Breast epithelium (tissue), 4 donors: ENCODE measurements around the gene PHKB. TPM values are rescaled to one million over a fixed set of nuclear protein-coding genes. Genes with fewer than 3 reads are reported as not detected.

Experiments
- DNase-seq, 2 donors: peaks; one replicate each; pipeline ENCODE4 v3.0.0-alpha.2; 2019; ENCODE audit warnings: low spot score in 2 of 2
- H3K27ac ChIP-seq, 2 donors: fragments of 200-600 bp; sonication (generic) in 1 of 2; one replicate each; pipeline ENCODE4 v1.5.1; 2016 to 2019; ENCODE audit warnings: mild to moderate bottlenecking in 1 of 2
- H3K27me3 ChIP-seq, 2 donors: fragments of 200-600 bp; sonication (generic) in 1 of 2; one replicate each; pipeline versions ENCODE4 v1.5.1 to v1.6.0; 2017 to 2019; ENCODE audit warnings: control low read depth in 1 of 2, mild to moderate bottlenecking in 1 of 2
- H3K36me3 ChIP-seq: fragments of 200-600 bp; one replicate; pipeline ENCODE4 v1.5.1; 2019
- H3K4me1 ChIP-seq, 2 donors: fragments of 200-600 bp; sonication (generic); one replicate each; pipeline ENCODE4 v1.5.1; 2016 to 2019; ENCODE audit warnings: control low read depth in 1 of 2
- H3K4me3 ChIP-seq, 3 donors: fragments of 200-600 bp; sonication (generic); 1 replicate in 2 of 3; 2 replicates in 1 of 3; pipeline ENCODE4 v1.5.1; 2016 to 2019; ENCODE audit warnings: mild to moderate bottlenecking in 3 of 3, moderate library complexity in 2 of 3
- H3K9me3 ChIP-seq, 2 donors: fragments of 200-600 bp; sonication (generic) in 1 of 2; one replicate each; pipeline ENCODE4 v1.5.1; 2016 to 2019; ENCODE audit warnings: control low read depth in 1 of 2
- POLR2A ChIP-seq: fragments of 450-650 bp; IDR thresholded peaks from one replicate; pipeline ENCODE4 v1.6.1; 2016; ENCODE audit warnings: antibody characterized with exemption, mild to moderate bottlenecking, moderate library complexity
- POLR2AphosphoS5 ChIP-seq, 3 donors: sonication (generic); formaldehyde crosslinking; IDR thresholded peaks; one replicate each; pipeline ENCODE4 v1.6.1; 2017; ENCODE audit warnings: antibody characterized with exemption in 3 of 3
- intact Hi-C: fragments of 100-400 bp; cut with DNase I; formaldehyde crosslinking; loops from one replicate; pipeline ENCODE4 v1.15.1; 2023; ENCODE audit warnings: low total_unique reads
- total RNA-seq, 3 donors: library from RNA; depleted of rRNA; stranded (reverse); fragments of >200 nt; gene quantifications; one replicate each; pipeline ENCODE4 v1.1.0, GENCODE V29; 2016
- TF ChIP-seq, protein P1 (sequence below), 3 donors: fragments of 450-650 bp; IDR thresholded peaks; one replicate each; pipeline ENCODE4 v1.5.1; 2016 to 2017; ENCODE audit warnings: antibody characterized with exemption in 3 of 3, mild to moderate bottlenecking in 3 of 3, moderate library complexity in 3 of 3

PHKB gene
- total RNA-seq, 3 donors from 2014 or later, result 77.9 to 111 (median 78.3) TPM

DNA sequence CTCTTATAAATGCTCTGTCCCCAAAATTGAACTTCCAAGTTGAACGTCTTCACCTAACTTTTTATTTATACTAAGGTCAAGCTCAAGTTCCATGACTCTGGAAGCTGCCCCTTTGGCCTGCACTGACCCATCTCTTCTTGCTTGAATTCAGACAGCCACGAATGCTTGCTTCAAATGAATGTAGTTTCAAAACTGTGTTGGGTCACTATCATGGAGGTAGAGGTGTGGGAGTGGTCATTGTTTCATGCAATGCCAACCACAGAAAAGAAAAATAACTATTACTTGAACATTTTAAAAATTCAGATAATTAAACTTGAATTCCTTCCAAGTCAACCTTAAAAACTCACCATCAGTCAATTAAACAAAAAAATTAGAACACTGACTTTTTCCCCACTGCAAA lies 2.8 kb upstream of the PHKB start:
- Histone ChIP-seq H3K36me3 (no peaks in the 10 kb centered on the region), H3K4me3 (no peak overlapping the region), H3K4me1 (peaks cover 4 to 12% of the 10 kb centered on the region in 2 donors), H3K27me3 (no peaks in the 10 kb centered on the region), H3K27ac (no peak overlapping the region), H3K9me3 (no peaks in the 10 kb centered on the region)
- DNase-seq, result no peak
- TF ChIP-seq, protein P1, sequence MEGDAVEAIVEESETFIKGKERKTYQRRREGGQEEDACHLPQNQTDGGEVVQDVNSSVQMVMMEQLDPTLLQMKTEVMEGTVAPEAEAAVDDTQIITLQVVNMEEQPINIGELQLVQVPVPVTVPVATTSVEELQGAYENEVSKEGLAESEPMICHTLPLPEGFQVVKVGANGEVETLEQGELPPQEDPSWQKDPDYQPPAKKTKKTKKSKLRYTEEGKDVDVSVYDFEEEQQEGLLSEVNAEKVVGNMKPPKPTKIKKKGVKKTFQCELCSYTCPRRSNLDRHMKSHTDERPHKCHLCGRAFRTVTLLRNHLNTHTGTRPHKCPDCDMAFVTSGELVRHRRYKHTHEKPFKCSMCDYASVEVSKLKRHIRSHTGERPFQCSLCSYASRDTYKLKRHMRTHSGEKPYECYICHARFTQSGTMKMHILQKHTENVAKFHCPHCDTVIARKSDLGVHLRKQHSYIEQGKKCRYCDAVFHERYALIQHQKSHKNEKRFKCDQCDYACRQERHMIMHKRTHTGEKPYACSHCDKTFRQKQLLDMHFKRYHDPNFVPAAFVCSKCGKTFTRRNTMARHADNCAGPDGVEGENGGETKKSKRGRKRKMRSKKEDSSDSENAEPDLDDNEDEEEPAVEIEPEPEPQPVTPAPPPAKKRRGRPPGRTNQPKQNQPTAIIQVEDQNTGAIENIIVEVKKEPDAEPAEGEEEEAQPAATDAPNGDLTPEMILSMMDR (IDR thresholded peaks at IDR 0.05), result no peak
- TF ChIP-seq POLR2AphosphoS5 (IDR thresholded peaks at IDR 0.05) (no peak), POLR2A (no peak)
- intact Hi-C loops, result no loop called here

DNA sequence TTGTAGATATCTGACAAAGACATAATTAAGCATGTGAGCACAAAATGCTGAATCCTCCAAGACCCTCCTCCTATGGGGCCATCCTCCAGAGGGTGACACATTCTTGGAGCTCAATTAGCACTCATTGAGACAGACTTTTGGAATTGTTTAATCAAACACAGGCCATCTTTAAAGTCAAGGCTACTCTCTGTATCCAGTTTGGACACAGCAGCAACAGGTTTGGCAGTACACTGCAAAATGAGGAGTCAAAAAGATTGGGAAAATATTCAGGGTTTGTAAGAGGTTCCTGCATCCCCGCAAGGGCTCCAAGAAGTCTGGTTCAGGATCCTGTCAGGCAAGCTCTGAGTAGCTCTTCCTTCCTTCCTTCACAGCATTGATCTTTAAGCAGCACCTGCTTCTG lies 1.5 kb upstream of the PHKB start:
- Histone ChIP-seq H3K4me3 (peak overlapping the region in 2 of 3 donors; percentile 79 to 92), H3K36me3 (no peaks in the 10 kb centered on the region), H3K27me3 (no peaks in the 10 kb centered on the region), H3K27ac (no peak overlapping the region), H3K4me1 (peaks cover 4 to 23% of the 10 kb centered on the region in 2 donors), H3K9me3 (no peaks in the 10 kb centered on the region)
- intact Hi-C loops, result no loop called here
- no peak for DNase-seq
- no peak for TF ChIP-seq POLR2A
- no peak for TF ChIP-seq POLR2AphosphoS5 (IDR thresholded peaks at IDR 0.05)
- TF ChIP-seq, protein P1 (IDR thresholded peaks at IDR 0.05), result no peak

DNA sequence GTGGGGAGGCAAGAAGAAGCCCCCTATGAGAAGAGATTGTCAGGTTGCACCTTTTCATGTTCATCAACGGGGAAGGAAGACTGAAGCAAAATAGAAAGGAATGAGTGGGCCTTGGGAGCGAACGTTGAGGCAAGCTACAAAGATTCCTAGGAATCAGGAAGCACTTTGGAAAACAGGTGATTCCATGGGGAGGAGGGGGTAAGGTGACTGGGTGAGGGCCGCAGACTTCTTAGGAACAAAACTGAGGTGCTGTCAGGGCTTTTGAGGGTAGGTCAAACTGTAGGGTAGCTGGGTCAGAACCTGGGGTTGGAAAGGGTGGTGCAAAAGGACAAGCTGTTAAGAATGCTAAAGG lies 796 bp upstream of the PHKB start:
- H3K27ac ChIP-seq, result peak overlapping the region; percentile 95 to 96
- DNase-seq, result no peak
- intact Hi-C loops, result no loop called here
- no peaks in the 10 kb centered on the region for H3K36me3 ChIP-seq
- no peaks in the 10 kb centered on the region for H3K27me3 ChIP-seq
- no peaks in the 10 kb centered on the region for H3K9me3 ChIP-seq
- peak overlapping the region; percentile 79 to 92 (median 89) for H3K4me3 ChIP-seq
- no peak for TF ChIP-seq POLR2A
- TF ChIP-seq, protein P1 (IDR thresholded peaks at IDR 0.05), result no peak
- TF ChIP-seq POLR2AphosphoS5 (IDR thresholded peaks at IDR 0.05), result no peak
- peaks cover 4 to 23% of the 10 kb centered on the region in 2 donors for H3K4me1 ChIP-seq

DNA sequence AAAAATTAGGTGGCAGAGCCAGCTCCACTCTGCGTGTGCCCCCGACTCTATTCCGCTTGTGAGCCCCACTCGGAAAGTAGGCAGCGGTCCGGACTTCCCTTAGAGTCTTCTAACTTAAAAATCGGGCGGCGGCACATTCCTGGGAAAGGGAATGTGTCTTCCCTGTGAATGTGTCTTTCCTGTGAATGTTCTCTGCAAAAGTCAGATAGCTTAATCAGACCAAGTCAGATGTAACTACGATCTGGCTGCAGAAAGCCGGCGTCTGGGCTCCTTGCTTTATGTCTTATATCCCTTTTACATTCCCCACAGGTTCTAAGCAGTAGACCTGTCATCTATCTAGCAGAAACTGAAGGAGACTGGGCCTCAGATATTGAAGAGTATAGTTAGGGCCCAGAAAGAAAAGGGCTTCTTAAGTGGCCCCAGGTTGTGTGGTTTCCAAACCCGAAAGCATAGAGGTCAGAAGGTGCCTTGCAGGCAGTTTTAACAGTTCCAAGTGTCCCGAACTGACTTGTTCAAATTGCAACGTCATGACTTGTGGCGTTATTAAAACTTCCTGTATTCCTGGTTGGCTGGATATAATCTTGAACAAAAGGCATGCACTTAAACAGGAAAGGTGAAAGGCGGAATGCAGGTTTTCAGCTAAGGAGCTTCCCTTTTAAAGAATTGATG lies 601 bp downstream of the PHKB start:
- H3K36me3 ChIP-seq, result no peaks in the 10 kb centered on the region
- H3K9me3 ChIP-seq, result no peaks in the 10 kb centered on the region
- H3K27me3 ChIP-seq, result no peaks in the 10 kb centered on the region
- peak overlapping the region; percentile 79 to 92 (median 89) for H3K4me3 ChIP-seq
- no peak for TF ChIP-seq POLR2A
- TF ChIP-seq, protein P1 (IDR thresholded peaks at IDR 0.05), result peak in 1 of 3 donors; percentile 8
- TF ChIP-seq POLR2AphosphoS5 (IDR thresholded peaks at IDR 0.05), result no peak
- DNase-seq, result no peak
- peak overlapping the region; percentile 95 to 96 for H3K27ac ChIP-seq
- peaks cover 4 to 23% of the 10 kb centered on the region in 2 donors for H3K4me1 ChIP-seq
- intact Hi-C loops, result no loop called here

DNA sequence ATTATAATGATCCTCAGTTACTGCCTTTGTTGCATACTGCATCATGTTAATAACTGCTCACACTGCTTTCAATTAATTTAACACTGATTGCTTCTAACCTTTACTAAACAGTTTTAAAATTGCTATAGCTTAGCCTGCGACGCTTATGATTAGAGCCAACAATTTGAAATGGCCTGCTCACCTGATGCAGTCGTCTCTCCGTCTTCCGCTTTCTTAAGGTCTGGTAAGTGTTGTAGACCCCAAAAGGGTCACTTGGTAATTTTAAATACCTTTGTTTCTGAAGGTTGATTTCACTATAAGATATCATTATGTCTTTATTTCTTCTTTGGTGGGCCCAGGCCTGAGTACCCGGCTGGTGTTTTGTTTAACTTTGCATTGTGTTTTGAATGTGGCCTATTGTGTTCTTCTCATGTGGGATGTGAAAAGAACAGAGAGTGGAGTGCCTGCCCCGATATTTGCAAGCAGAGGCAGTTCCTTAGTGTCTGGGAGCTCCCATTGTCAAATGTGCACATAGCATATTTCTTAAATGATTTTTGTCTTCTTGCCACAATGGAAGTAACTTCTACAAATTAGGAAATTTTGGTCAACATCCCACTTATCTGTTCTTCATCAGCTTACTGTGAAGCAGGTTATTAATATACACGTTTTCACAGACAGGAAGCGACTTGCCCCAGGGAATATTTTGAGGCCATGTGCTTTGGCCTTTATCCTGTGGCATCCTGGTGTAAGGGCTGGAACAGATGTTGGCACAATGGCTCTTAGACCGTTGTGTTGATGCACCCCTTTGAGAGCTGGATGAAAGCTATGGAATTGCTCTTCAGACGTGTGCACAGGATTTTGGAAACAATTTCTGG lies 2.9 kb downstream of the PHKB start:
- H3K27ac ChIP-seq, result peak overlapping the region; percentile 26 to 40
- TF ChIP-seq, protein P1 (IDR thresholded peaks at IDR 0.05), result no peak
- no peak for TF ChIP-seq POLR2AphosphoS5 (IDR thresholded peaks at IDR 0.05)
- TF ChIP-seq POLR2A, result no peak

More for the DNA sequence above, 2.9 kb downstream of the PHKB start:
- intact Hi-C loops, result no loop called here
- no peak for DNase-seq
- Histone ChIP-seq H3K9me3 (no peaks in the 10 kb centered on the region), H3K4me1 (peaks cover 4 to 23% of the 10 kb centered on the region in 2 donors), H3K4me3 (no peak overlapping the region), H3K27me3 (no peaks in the 10 kb centered on the region), H3K36me3 (no peaks in the 10 kb centered on the region)
